HCT116 (cell line): ENCODE results near the gene XPNPEP1. TPM values are rescaled to one million over a fixed set of nuclear protein-coding genes. Genes with fewer than 3 reads are reported as not detected.

Source experiments
- ATAC-seq: fragments of 200-7000 bp; cut with Tn5 transposase; 2 replicates; pipeline ENCODE4 v1.9.1; 2020; ENCODE audit warnings: mild to moderate bottlenecking, moderate library complexity
- BruUV-seq: library from RNA; stranded (reverse); fragments of 400-500 nt; replicated peaks from 2 replicates; lab custom pipeline; 2021; lab: Mats Ljungman, UMichigan
- CTCF ChIA-PET: fragments of 300-600 bp; sonication (Branson Sonifier 250); formaldehyde crosslinking; loops from one replicate; lab custom pipeline; 2021; ENCODE audit warnings: antibody characterized with exemption; lab: Charles Lee
- POLR2A ChIA-PET: fragments of 300-600, 350-600 bp; sonication (Branson Sonifier 250); formaldehyde crosslinking; loops from one replicate; lab custom pipeline; 2021; ENCODE audit warnings: antibody characterized with exemption; lab: Charles Lee
- RAD21 ChIA-PET, 2 experiments: fragments of 300-600 bp; sonication (Branson Sonifier 250); formaldehyde crosslinking; loops; one replicate each; lab custom pipeline; 2023; ENCODE audit warnings: low total read pairs in 2 of 2; ENCODE audit not compliant: uncharacterized antibody in 2 of 2, unreplicated experiment in 2 of 2, low non-redundant PET in 1 of 2; lab: Charles Lee
- DNase-seq: peaks from one replicate; pipeline ENCODE4 v3.0.0-alpha.2; 2010; ENCODE audit warnings: low read depth, low spot score
- H2AFZ ChIP-seq: fragments of 200-600 bp; shearing (Covaris generic), sonication (generic); 2 replicates; pipeline ENCODE4 v1.6.1; 2017; ENCODE audit warnings: low read depth, mixed run types, mixed read lengths, antibody characterized with exemption, low read length; ENCODE audit not compliant: poor library complexity, severe bottlenecking
- H3K27ac ChIP-seq: 2 replicates; pipeline ENCODE4 v1.5.1; 2012; ENCODE audit warnings: low read depth, low read length
- H3K27me3 ChIP-seq: fragments of 200-600 bp; sonication (generic); 2 replicates; pipeline ENCODE4 v1.6.1; 2016; ENCODE audit warnings: mixed run types, low read length, mixed read lengths; ENCODE audit not compliant: insufficient read depth
- H3K36me3 ChIP-seq, 2 experiments: fragments of 200-500 bp in 1 of 2; fragments of 200-600 bp in 1 of 2; sonication (Bioruptor generic) in 1 of 2; sonication (generic) in 1 of 2; 2 replicates each; pipeline versions ENCODE4 v1.5.1 to v1.6.1; 2014 to 2016; ENCODE audit warnings: low read length in 2 of 2, inconsistent platforms in 1 of 2, mixed read lengths in 1 of 2, mixed run types in 1 of 2; ENCODE audit not compliant: insufficient read depth in 2 of 2, control insufficient read depth in 1 of 2
- H3K4me1 ChIP-seq, 2 experiments: fragments of 200-600 bp in 1 of 2; sonication (generic) in 1 of 2; 2 replicates each; pipeline versions ENCODE4 v1.5.1 to v1.6.1; 2012 to 2017; ENCODE audit warnings: low read length in 2 of 2, inconsistent platforms in 1 of 2, mild to moderate bottlenecking in 1 of 2, mixed read lengths in 1 of 2, mixed run types in 1 of 2, moderate library complexity in 1 of 2; ENCODE audit not compliant: insufficient read depth in 2 of 2, control insufficient read depth in 1 of 2
- H3K4me2 ChIP-seq: fragments of 200-600 bp; sonication (generic); 2 replicates; pipeline ENCODE4 v1.6.1; 2017; ENCODE audit warnings: mixed run types, low read length, mixed read lengths
- H3K4me3 ChIP-seq, 2 experiments: fragments of 200-600 bp in 1 of 2; sonication (generic) in 1 of 2; replicated peaks in 1 of 2; 2 replicates each; pipeline ENCODE4 v1.5.1; 2011 to 2016; ENCODE audit warnings: low read length in 2 of 2, control low read depth in 1 of 2, low read depth in 1 of 2, mild to moderate bottlenecking in 1 of 2, mixed read lengths in 1 of 2, mixed run types in 1 of 2
- H3K79me2 ChIP-seq: fragments of 200-600 bp; sonication (generic); 2 replicates; pipeline ENCODE4 v1.6.1; 2017; ENCODE audit warnings: mild to moderate bottlenecking, mixed run types, low read length, moderate library complexity, mixed read lengths; ENCODE audit not compliant: insufficient read depth
- H3K9ac ChIP-seq: fragments of 200-600 bp; sonication (generic); 2 replicates; pipeline ENCODE4 v1.6.1; 2016; ENCODE audit warnings: low read length, mixed read lengths
- H3K9me2 ChIP-seq: fragments of 200-600 bp; sonication (generic), shearing (Covaris generic); 2 replicates; pipeline ENCODE4 v1.6.1; 2017; ENCODE audit warnings: mixed run types, mild to moderate bottlenecking, moderate library complexity; ENCODE audit not compliant: insufficient read depth
- H3K9me3 ChIP-seq, 2 experiments: fragments of 200-500 bp in 1 of 2; fragments of 200-600 bp in 1 of 2; sonication (Bioruptor generic) in 1 of 2; sonication (generic) in 1 of 2; 2 replicates each; pipeline ENCODE4 v1.6.1; 2014 to 2017; ENCODE audit warnings: low read length in 2 of 2, mixed read lengths in 2 of 2, inconsistent platforms in 1 of 2, low read depth in 1 of 2, mild to moderate bottlenecking in 1 of 2, mixed run types in 1 of 2, moderate library complexity in 1 of 2; ENCODE audit not compliant: control insufficient read depth in 1 of 2, insufficient read depth in 1 of 2
- H4K20me1 ChIP-seq: fragments of 200-600 bp; sonication (generic), shearing (Covaris generic); 2 replicates; pipeline ENCODE4 v1.6.1; 2017; ENCODE audit warnings: mixed run types, mild to moderate bottlenecking, moderate library complexity; ENCODE audit not compliant: insufficient read depth
- ATF3 ChIP-seq: IDR thresholded peaks from 2 replicates; pipeline ENCODE4 v1.6.1; 2012
- CBX3 ChIP-seq: IDR thresholded peaks from 2 replicates; pipeline ENCODE4 v1.6.1; 2012; ENCODE audit warnings: low read depth
- CEBPB ChIP-seq: IDR thresholded peaks from 2 replicates; pipeline ENCODE4 v1.6.1; 2012; ENCODE audit warnings: low read depth
- EGR1 ChIP-seq: IDR thresholded peaks from 2 replicates; pipeline ENCODE4 v1.6.1; 2012; ENCODE audit warnings: low read depth
- ELF1 ChIP-seq: IDR thresholded peaks from 2 replicates; pipeline ENCODE4 v1.6.1; 2012; ENCODE audit warnings: low read depth, borderline replicate concordance
- EZH2 ChIP-seq: fragments of 200-600 bp; sonication (generic); IDR thresholded peaks from 2 replicates; pipeline ENCODE4 v1.6.1; 2017; ENCODE audit warnings: antibody characterized with exemption, mixed run types
- EZH2phosphoT487 ChIP-seq: fragments of 200-600 bp; IDR thresholded peaks from 2 replicates; pipeline ENCODE4 v1.6.1; 2018; ENCODE audit warnings: antibody characterized with exemption, borderline replicate concordance
- JUND ChIP-seq: IDR thresholded peaks from 2 replicates; pipeline ENCODE4 v1.6.1; 2012
- MAX ChIP-seq: IDR thresholded peaks from 2 replicates; pipeline ENCODE4 v1.6.1; 2012
- POLR2A ChIP-seq: IDR thresholded peaks from 2 replicates; pipeline ENCODE4 v1.7.0; 2011; ENCODE audit warnings: borderline replicate concordance; ENCODE audit not compliant: insufficient read depth, insufficient read length; ENCODE audit errors: extremely low read depth
- RAD21 ChIP-seq: IDR thresholded peaks from 2 replicates; pipeline ENCODE4 v1.6.1; 2012; ENCODE audit warnings: low read depth, mild to moderate bottlenecking
- SIN3A ChIP-seq: IDR thresholded peaks from 2 replicates; pipeline ENCODE4 v1.6.1; 2012; ENCODE audit warnings: low read depth
- SRF ChIP-seq: IDR thresholded peaks from 2 replicates; pipeline ENCODE4 v1.6.1; 2012; ENCODE audit warnings: low read depth
- TCF7L2 ChIP-seq: IDR thresholded peaks from 2 replicates; pipeline ENCODE4 v1.7.0; 2011; ENCODE audit warnings: borderline replicate concordance, inconsistent platforms; ENCODE audit not compliant: insufficient read depth, insufficient read length; ENCODE audit errors: extremely low read depth
- YY1 ChIP-seq: IDR thresholded peaks from 2 replicates; pipeline ENCODE4 v1.6.1; 2011; ENCODE audit warnings: low read length, low read depth, moderate library complexity, mild to moderate bottlenecking; ENCODE audit not compliant: insufficient replicate concordance; ENCODE audit errors: extremely low read depth
- ZBTB33 ChIP-seq: IDR thresholded peaks from 2 replicates; pipeline ENCODE4 v1.6.1; 2011; ENCODE audit warnings: mild to moderate bottlenecking, low read length, moderate library complexity; ENCODE audit not compliant: insufficient replicate concordance; ENCODE audit errors: extremely low read depth
- ZFX ChIP-seq: fragments of 450-650 bp; IDR thresholded peaks from 2 replicates; pipeline ENCODE4 v1.6.1; 2017
- intact Hi-C: fragments of 100-400 bp; cut with micrococcal nuclease; formaldehyde crosslinking; loops from 2 replicates; pipeline ENCODE4 v1.10.0; 2022
- total RNA-seq: library from RNA; stranded (reverse); gene quantifications from one replicate; pipeline ENCODE4 v1.2.1, GENCODE V29; 2021; ENCODE audit not compliant: unreplicated experiment

XPNPEP1 gene
- total RNA-seq, 1 experiment from 2014 or later: 87.3 TPM

GRCh38 chr10:109968953-109969759 is 45.8 kb upstream of the XPNPEP1 start:
- Histone ChIP-seq H3K36me3 (no peaks in the 10 kb centered on the region), H3K9me2 (no peaks in the 10 kb centered on the region), H3K27me3 (no peaks in the 10 kb centered on the region), H3K4me3 (no peak overlapping the region), H3K27ac (no peak overlapping the region), H2AFZ (no peak overlapping the region), H3K4me2 (no peak overlapping the region), H4K20me1 (no peaks in the 10 kb centered on the region), H3K9ac (no peak overlapping the region), H3K79me2 (no peaks in the 10 kb centered on the region), H3K4me1 (no peaks in the 10 kb centered on the region), H3K9me3 (no peaks in the 10 kb centered on the region)
- RAD21 ChIA-PET: no interaction called here
- no peak for TF ChIP-seq SRF
- TF ChIP-seq JUND: no peak
- no peak for TF ChIP-seq ATF3
- TF ChIP-seq CBX3: no peak
- TF ChIP-seq TCF7L2: no peak
- no peak for TF ChIP-seq ZFX
- no peak for TF ChIP-seq EZH2phosphoT487
- no peak for TF ChIP-seq POLR2A
- no peak for TF ChIP-seq RAD21
- no peak for TF ChIP-seq EZH2
- TF ChIP-seq YY1: no peak
- no peak for TF ChIP-seq MAX
- no peak for TF ChIP-seq ZBTB33
- no peak for TF ChIP-seq SIN3A
- TF ChIP-seq EGR1: no peak
- no peak for TF ChIP-seq ELF1
- no peak for TF ChIP-seq CEBPB
- DNase-seq (no peak), ATAC-seq (no peak)
- CTCF ChIA-PET: interaction anchor here (2.4 kb wide), 1 partner anchor 9 kb away, joined by 24 read pairs; no protein-coding TSS in a partner anchor
- no TSS peak for BruUV-seq
- intact Hi-C loops: no loop called here
- POLR2A ChIA-PET: no interaction called here
